Measurements from ENCODE around the gene MT1HL1. TPM values are rescaled to one million over a fixed set of nuclear protein-coding genes. Genes with fewer than 3 reads are reported as not detected.

Gene MT1HL1
- total RNA-seq, 1 experiment from 2014 or later = not detected

DNA sequence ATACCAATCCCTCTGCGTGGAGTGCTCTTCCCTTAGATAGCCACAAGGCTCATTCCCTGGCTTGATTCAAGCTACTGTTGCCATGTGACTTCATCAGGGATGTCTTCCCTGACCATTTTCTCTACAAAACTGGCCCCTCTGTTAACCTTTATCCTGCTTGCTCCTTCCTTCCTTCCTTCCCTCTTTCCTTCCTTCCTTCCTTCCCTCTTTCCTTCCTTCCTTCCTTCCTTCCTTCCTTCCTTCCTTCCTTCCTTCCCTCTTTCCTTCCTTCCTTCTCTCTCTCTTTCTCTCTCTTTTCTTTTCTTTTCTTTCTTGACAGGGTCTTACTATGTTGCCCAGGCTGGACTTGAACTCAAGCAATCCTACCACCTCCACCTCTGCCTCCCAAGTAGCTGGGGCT lies 31.5 kb upstream of the MT1HL1 start:
- TF ChIP-seq, protein P1, sequence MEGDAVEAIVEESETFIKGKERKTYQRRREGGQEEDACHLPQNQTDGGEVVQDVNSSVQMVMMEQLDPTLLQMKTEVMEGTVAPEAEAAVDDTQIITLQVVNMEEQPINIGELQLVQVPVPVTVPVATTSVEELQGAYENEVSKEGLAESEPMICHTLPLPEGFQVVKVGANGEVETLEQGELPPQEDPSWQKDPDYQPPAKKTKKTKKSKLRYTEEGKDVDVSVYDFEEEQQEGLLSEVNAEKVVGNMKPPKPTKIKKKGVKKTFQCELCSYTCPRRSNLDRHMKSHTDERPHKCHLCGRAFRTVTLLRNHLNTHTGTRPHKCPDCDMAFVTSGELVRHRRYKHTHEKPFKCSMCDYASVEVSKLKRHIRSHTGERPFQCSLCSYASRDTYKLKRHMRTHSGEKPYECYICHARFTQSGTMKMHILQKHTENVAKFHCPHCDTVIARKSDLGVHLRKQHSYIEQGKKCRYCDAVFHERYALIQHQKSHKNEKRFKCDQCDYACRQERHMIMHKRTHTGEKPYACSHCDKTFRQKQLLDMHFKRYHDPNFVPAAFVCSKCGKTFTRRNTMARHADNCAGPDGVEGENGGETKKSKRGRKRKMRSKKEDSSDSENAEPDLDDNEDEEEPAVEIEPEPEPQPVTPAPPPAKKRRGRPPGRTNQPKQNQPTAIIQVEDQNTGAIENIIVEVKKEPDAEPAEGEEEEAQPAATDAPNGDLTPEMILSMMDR (conservative IDR thresholded peaks at IDR 0.05) = no peak
- H3K4ac ChIP-seq (ENCODE audit: low read depth, low read length) = no peak overlapping the region
- no peak for DNase-seq
- no peak overlapping the region for H3K23ac ChIP-seq (ENCODE audit: insufficient read length, low read depth, low read length)
- peaks cover 9% of the 10 kb centered on the region; the same call in 1 of the 2 replicates for H3K4me1 ChIP-seq (ENCODE audit: insufficient read depth, low read length)
- no peak overlapping the region for H3K9ac ChIP-seq (ENCODE audit: extremely low read depth, insufficient read length, low read length)
- H3K27ac ChIP-seq (ENCODE audit: insufficient read length, low read depth, low read length) = no peak overlapping the region
- H3K27me3 ChIP-seq (ENCODE audit: insufficient read depth, low read length) = no peaks in the 10 kb centered on the region; the same call in 1 of the 2 replicates
- H3K56ac ChIP-seq (ENCODE audit: insufficient read length, low read depth, low read length) = no peak overlapping the region
- no peak overlapping the region for H3K18ac ChIP-seq (ENCODE audit: insufficient read length, low read depth, low read length)
- no peaks in the 10 kb centered on the region for H3K23me2 ChIP-seq (ENCODE audit: insufficient read length, low read depth, low read length, poor library complexity, severe bottlenecking)
- no peak overlapping the region for H4K91ac ChIP-seq (ENCODE audit: insufficient read length, low read depth, low read length)
- no peak overlapping the region for H4K8ac ChIP-seq (replicated peaks; ENCODE audit: insufficient read length, low read depth, low read length)
- no peaks in the 10 kb centered on the region for H4K20me1 ChIP-seq (ENCODE audit: control insufficient read depth, insufficient read depth, insufficient read length)
- Mint-ChIP-seq H3K4me3 (no peak overlapping the region), H3K4me1 (peaks cover 17 to 19% of the 10 kb centered on the region in 2 experiments), H3K27me3 (ENCODE audit: low read depth) (peaks cover 10% of the 10 kb centered on the region), H3K9me3 (no peaks in the 10 kb centered on the region), H3K27ac (no peak overlapping the region), H3K36me3 (ENCODE audit: insufficient read depth in 1 of 3, low read depth in 3 of 3) (no peaks in the 10 kb centered on the region)
- H2AFZ ChIP-seq (ENCODE audit: low read length) = no peak overlapping the region
- H2AK5ac ChIP-seq (ENCODE audit: insufficient read length, low read length) = no peak overlapping the region
- H2BK20ac ChIP-seq (ENCODE audit: low read depth, low read length, poor library complexity, severe bottlenecking) = no peak overlapping the region
- H3K79me2 ChIP-seq (ENCODE audit: insufficient read depth, low read length) = no peaks in the 10 kb centered on the region
- H3K79me1 ChIP-seq (ENCODE audit: insufficient read depth, low read depth, low read length, poor library complexity, severe bottlenecking) = no peaks in the 10 kb centered on the region
- no peak overlapping the region for H3T11ph ChIP-seq (ENCODE audit: low read length)
- H2BK5ac ChIP-seq (ENCODE audit: insufficient read length, low read length) = no peak overlapping the region
- no peak overlapping the region for H3K14ac ChIP-seq (ENCODE audit: insufficient read depth, low read length)
- H2BK120ac ChIP-seq (ENCODE audit: low read depth, low read length, poor library complexity, severe bottlenecking) = no peak overlapping the region
- no peak overlapping the region for H2BK12ac ChIP-seq (ENCODE audit: insufficient read length, low read depth, low read length)
- H2BK15ac ChIP-seq (ENCODE audit: low read depth, low read length) = no peak overlapping the region
- no CpG with 5 or more reads among the region's 1 CpG for WGBS (ENCODE audit: extremely low coverage, insufficient read length, low lambda C conversion rate)
- H3K4me2 ChIP-seq (ENCODE audit: insufficient read depth, insufficient read length, low read length) = no peak overlapping the region
- H4K5ac ChIP-seq (ENCODE audit: insufficient read length, low read depth, low read length) = no peak overlapping the region
- no peaks in the 10 kb centered on the region for H3K9me3 ChIP-seq (ENCODE audit: control insufficient read depth, low read depth, low read length)
